Activated gamma-delta T cell (primary cell): ENCODE results near the gene PARD6A.

Source experiments
- DNase-seq: peaks from one replicate; lab custom pipeline; 2025; lab: John Stamatoyannopoulos, UW

PARD6A gene

GRCh38 chr16:67653789-67654402 is 6.9 kb upstream of the PARD6A start:
- no peak for DNase-seq

GRCh38 chr16:67654403-67654911 is 6.3 kb upstream of the PARD6A start:
- DNase-seq, result no peak

- DNase-seq, result no peak
These were observed 5.4 kb upstream of the PARD6A start for GRCh38 chr16:67655363-67655762.

GRCh38 chr16:67656344-67657016 is 4.3 kb upstream of the PARD6A start:
- DNase-seq, result no peak

GRCh38 chr16:67657017-67657608 is 3.6 kb upstream of the PARD6A start:
- no peak for DNase-seq

- DNase-seq, result no peak
These were observed 2.8 kb upstream of the PARD6A start for GRCh38 chr16:67657751-67658518.

GRCh38 chr16:67658849-67659674 is 1.7 kb upstream of the PARD6A start:
- DNase-seq, result no peak

GRCh38 chr16:67659675-67660563 is 841 bp upstream of the PARD6A start, which contains the start of gene ACD:
TSS of gene ACD (minus strand) at chr16:67660260. CDS start at chr16:67660220, 40 bp downstream.
- peak; percentile 89 for DNase-seq

GRCh38 chr16:67661101-67661761 is 471 bp downstream of the PARD6A start:
- DNase-seq, result no peak

- no peak for DNase-seq
These were observed 1.3 kb downstream of the PARD6A start for GRCh38 chr16:67661886-67662652.

- DNase-seq, result no peak
These were observed 1.9 kb downstream of the PARD6A start for GRCh38 chr16:67662653-67663010.

GRCh38 chr16:67663151-67663876 is 2.6 kb downstream of the PARD6A start:
- DNase-seq, result no peak

GRCh38 chr16:67663877-67664222 is 3.1 kb downstream of the PARD6A start:
- no peak for DNase-seq

GRCh38 chr16:67664258-67664657 is 3.5 kb downstream of the PARD6A start:
- no peak for DNase-seq

- no peak for DNase-seq
These were observed 4.1 kb downstream of the PARD6A start for GRCh38 chr16:67664871-67665270.

GRCh38 chr16:67665598-67665997 is 4.8 kb downstream of the PARD6A start:
- no peak for DNase-seq

- no peak for DNase-seq
These were observed 5.3 kb downstream of the PARD6A start for GRCh38 chr16:67666032-67666551.
